Measurements from ENCODE around the gene PLCB1. TPM values are rescaled to one million over a fixed set of nuclear protein-coding genes. Genes with fewer than 3 reads are reported as not detected.

The PLCB1 gene
- total RNA-seq, 2 experiments from 2014 or later: 3.1 to 3.6 TPM

- Mint-ChIP-seq H3K27ac (no peak overlapping the region), H3K27me3 (no peaks in the 10 kb centered on the region), H3K9me3 (no peaks in the 10 kb centered on the region), H3K36me3 (ENCODE audit: low read depth) (no peaks in the 10 kb centered on the region), H3K4me1 (ENCODE audit: low read depth) (peaks cover 4% of the 10 kb centered on the region), H3K4me3 (no peak overlapping the region)
- DNase-seq (no peak), ATAC-seq (no peak)
- intact Hi-C loops (cut with micrococcal nuclease): no loop called here
- CTCF ChIA-PET: no interaction called here
- POLR2A ChIA-PET: no interaction called here
- TF ChIP-seq CTCF (IDR thresholded peaks at IDR 0.05): no peak
These were observed 632.4 kb downstream of the PLCB1 start for GRCh38 chr20:8764344-8764962.

- no peak for TF ChIP-seq CTCF (IDR thresholded peaks at IDR 0.05)
- no peaks in the 10 kb centered on the region for H3K27me3 Mint-ChIP-seq
- ATAC-seq (no peak), DNase-seq (no peak)
- ChIA-PET POLR2A (no interaction called here), CTCF (interaction anchor here (1.7 kb wide), 1 partner anchor 14 kb away, joined by 4 read pairs; no protein-coding TSS in a partner anchor)
- H3K27ac Mint-ChIP-seq: no peak overlapping the region
- H3K4me3 Mint-ChIP-seq: no peak overlapping the region
- no peaks in the 10 kb centered on the region for H3K9me3 Mint-ChIP-seq
- no peaks in the 10 kb centered on the region for H3K36me3 Mint-ChIP-seq (ENCODE audit: low read depth)
- intact Hi-C loops (cut with micrococcal nuclease): no loop called here
- peaks cover 4% of the 10 kb centered on the region for H3K4me1 Mint-ChIP-seq (ENCODE audit: low read depth)
These were observed 634.9 kb downstream of the PLCB1 start for GRCh38 chr20:8766868-8767390.

DNA sequence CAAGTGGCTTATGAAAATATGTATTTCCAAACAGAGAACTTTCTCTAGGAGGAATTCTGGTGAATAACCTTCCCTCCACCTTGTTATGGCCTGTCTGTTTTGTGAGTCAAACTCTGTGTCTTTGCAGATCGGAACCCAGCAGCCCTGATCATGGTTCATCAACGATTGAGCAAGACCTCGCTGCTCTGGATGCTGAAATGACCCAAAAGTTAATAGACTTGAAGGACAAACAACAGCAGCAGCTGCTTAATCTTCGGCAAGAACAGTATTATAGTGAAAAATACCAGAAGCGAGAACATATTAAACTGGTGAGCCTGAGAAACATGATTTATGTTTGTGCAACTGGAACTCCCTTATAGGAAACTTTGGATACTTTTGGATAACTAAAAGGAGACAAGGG is 642.3 kb downstream of the PLCB1 start:
- H3K9me3 Mint-ChIP-seq: no peaks in the 10 kb centered on the region
- H3K4me3 Mint-ChIP-seq: no peak overlapping the region
- TF ChIP-seq CTCF (IDR thresholded peaks at IDR 0.05): no peak
- DNase-seq: no peak
- no peaks in the 10 kb centered on the region for H3K27me3 Mint-ChIP-seq
- H3K36me3 Mint-ChIP-seq (ENCODE audit: low read depth): no peaks in the 10 kb centered on the region
- intact Hi-C loops (cut with micrococcal nuclease): no loop called here
- ATAC-seq: no peak
- no peak overlapping the region for H3K27ac Mint-ChIP-seq
- CTCF ChIA-PET: interaction anchor here (1.1 kb wide), 1 partner anchor 14 kb away, joined by 3 read pairs; no protein-coding TSS in a partner anchor
- POLR2A ChIA-PET: no interaction called here
- H3K4me1 Mint-ChIP-seq (ENCODE audit: low read depth): no peaks in the 10 kb centered on the region

- POLR2A ChIA-PET: no interaction called here
- H3K4me1 Mint-ChIP-seq (ENCODE audit: low read depth): no peaks in the 10 kb centered on the region
- H3K36me3 Mint-ChIP-seq (ENCODE audit: low read depth): no peaks in the 10 kb centered on the region
- intact Hi-C loops (cut with micrococcal nuclease): no loop called here
- DNase-seq: no peak
- H3K27ac Mint-ChIP-seq: no peak overlapping the region
- H3K9me3 Mint-ChIP-seq: no peaks in the 10 kb centered on the region
- no peak overlapping the region for H3K4me3 Mint-ChIP-seq
- TF ChIP-seq CTCF (IDR thresholded peaks at IDR 0.05): no peak
- no peak for ATAC-seq
- no peaks in the 10 kb centered on the region for H3K27me3 Mint-ChIP-seq
- CTCF ChIA-PET: no interaction called here
These were observed 645.8 kb downstream of the PLCB1 start for GRCh38 chr20:8777911-8778310.

GRCh38 chr20:8778387-8778786 is 646.3 kb downstream of the PLCB1 start:
- Mint-ChIP-seq H3K4me1 (ENCODE audit: low read depth) (no peaks in the 10 kb centered on the region), H3K4me3 (no peak overlapping the region), H3K27ac (no peak overlapping the region), H3K36me3 (ENCODE audit: low read depth) (no peaks in the 10 kb centered on the region), H3K9me3 (no peaks in the 10 kb centered on the region), H3K27me3 (no peaks in the 10 kb centered on the region)
- POLR2A ChIA-PET: no interaction called here
- no peak for DNase-seq
- TF ChIP-seq CTCF (IDR thresholded peaks at IDR 0.05): no peak
- ATAC-seq: no peak
- intact Hi-C loops (cut with micrococcal nuclease): no loop called here
- CTCF ChIA-PET: interaction anchor here (0.6 kb wide), 1 partner anchor 113 kb away, joined by 3 read pairs; no protein-coding TSS in a partner anchor
